HG03439 (cell line): Measurements from ENCODE around the gene EDN3.

Experiments
- ATAC-seq: cut with Tn5 transposase; IDR thresholded peaks from one replicate; pipeline ENCODE4 v1.9.1; 2021; ENCODE audit warnings: mild to moderate bottlenecking, moderate library complexity; ENCODE audit not compliant: unreplicated experiment

The EDN3 gene

GRCh38 chr20:59360934-59361333, 60.5 kb downstream of the EDN3 start:
- ATAC-seq, result no peak

- no peak for ATAC-seq
These were observed 61.0 kb downstream of the EDN3 start for GRCh38 chr20:59361411-59361810.

GRCh38 chr20:59363101-59363500, 62.7 kb downstream of the EDN3 start:
- no peak for ATAC-seq

- no peak for ATAC-seq
These were observed 64.2 kb downstream of the EDN3 start for GRCh38 chr20:59364611-59365010.

GRCh38 chr20:59365611-59366285, 65.3 kb downstream of the EDN3 start:
- ATAC-seq, result no peak

- ATAC-seq, result no peak
These were observed 71.0 kb downstream of the EDN3 start for GRCh38 chr20:59371431-59371830.

- no peak for ATAC-seq
These were observed 73.8 kb downstream of the EDN3 start for GRCh38 chr20:59374261-59374660.

- no peak for ATAC-seq
These were observed 75.1 kb downstream of the EDN3 start for GRCh38 chr20:59375541-59375940.
